ENCODE results near the gene DLGAP4. TPM values are rescaled to one million over a fixed set of nuclear protein-coding genes. Genes with fewer than 3 reads are reported as not detected.

DLGAP4 gene
- total RNA-seq, 1 experiment from 2014 or later: 59.9 TPM

DNA sequence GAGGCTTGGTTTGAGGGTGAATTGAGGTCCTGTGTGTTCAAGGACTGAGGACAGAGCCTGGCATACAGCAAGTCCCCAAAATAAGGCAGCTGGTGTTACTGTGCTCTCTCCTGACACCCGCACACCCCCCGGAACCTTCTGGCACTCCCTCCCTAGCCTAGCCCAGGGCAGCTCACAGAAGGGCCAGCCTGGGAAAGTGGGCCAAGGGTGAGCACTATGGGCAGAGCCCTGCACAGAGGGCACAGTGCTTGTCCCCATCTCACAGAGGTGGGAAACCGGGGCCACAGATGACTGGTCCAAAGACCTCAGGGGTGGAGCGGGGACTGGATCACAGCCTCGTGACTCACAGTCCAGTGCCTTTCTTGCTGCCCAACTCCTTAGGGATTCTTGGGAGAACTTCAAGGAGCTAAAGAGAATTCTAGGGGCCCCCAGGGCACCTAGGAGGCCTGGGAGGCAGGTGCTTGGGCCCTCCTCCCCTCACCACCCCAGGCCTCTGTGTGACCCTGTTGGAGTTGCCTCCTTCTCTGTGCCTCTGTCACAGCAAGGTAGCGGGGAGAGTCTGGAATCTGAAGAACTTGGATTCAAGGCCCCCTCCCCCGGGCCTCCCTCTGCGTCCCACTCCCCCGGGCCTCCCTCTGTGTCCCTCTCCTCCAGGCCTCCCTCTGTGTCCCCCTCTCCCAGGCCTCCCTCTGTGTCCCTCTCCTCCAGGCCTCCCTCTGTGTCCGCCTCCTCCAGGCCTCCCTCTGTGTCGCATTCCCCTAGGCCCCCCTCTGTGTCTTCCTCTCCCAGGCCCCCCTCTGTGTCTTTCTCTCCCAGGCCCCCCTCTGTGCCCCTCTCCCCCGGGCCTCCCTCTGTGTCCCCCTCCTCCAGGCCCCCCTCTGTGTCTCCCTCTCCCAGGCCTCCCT, 13.5 kb downstream of the DLGAP4 start:
- Histone ChIP-seq H3K4me1 (ENCODE audit: insufficient read depth, low read length, poor library complexity, severe bottlenecking) (peaks cover 16% of the 10 kb centered on the region), H3K27me3 (replicated peaks; ENCODE audit: insufficient read depth, low read depth, low read length, poor library complexity) (no peaks in the 10 kb centered on the region), H3K9me3 (ENCODE audit: low read depth, low read length, poor library complexity, severe bottlenecking) (peaks cover under 1% of the 10 kb centered on the region), H3K4me3 (ENCODE audit: low read depth, low read length, poor library complexity, severe bottlenecking) (no peak overlapping the region), H3K36me3 (ENCODE audit: insufficient read depth, low read length, poor library complexity, severe bottlenecking) (no peaks in the 10 kb centered on the region), H3K27ac (ENCODE audit: low read depth, low read length, poor library complexity, severe bottlenecking) (peak overlapping the region; percentile 75)
- DNase-seq (ENCODE audit: low spot score): peak; percentile 34
- intact Hi-C loops (cut with micrococcal nuclease; ENCODE audit: unreplicated experiment): no loop called here
- ChIA-PET POLR2A (ENCODE audit: low non-redundant PET) (interaction anchor here (0.5 to 0.6 kb wide), 2 partner anchors 35 to 52 kb away, joined by 4 to 6 read pairs; no protein-coding TSS in a partner anchor), CTCF (no interaction called here)
- TF ChIP-seq, protein P1, sequence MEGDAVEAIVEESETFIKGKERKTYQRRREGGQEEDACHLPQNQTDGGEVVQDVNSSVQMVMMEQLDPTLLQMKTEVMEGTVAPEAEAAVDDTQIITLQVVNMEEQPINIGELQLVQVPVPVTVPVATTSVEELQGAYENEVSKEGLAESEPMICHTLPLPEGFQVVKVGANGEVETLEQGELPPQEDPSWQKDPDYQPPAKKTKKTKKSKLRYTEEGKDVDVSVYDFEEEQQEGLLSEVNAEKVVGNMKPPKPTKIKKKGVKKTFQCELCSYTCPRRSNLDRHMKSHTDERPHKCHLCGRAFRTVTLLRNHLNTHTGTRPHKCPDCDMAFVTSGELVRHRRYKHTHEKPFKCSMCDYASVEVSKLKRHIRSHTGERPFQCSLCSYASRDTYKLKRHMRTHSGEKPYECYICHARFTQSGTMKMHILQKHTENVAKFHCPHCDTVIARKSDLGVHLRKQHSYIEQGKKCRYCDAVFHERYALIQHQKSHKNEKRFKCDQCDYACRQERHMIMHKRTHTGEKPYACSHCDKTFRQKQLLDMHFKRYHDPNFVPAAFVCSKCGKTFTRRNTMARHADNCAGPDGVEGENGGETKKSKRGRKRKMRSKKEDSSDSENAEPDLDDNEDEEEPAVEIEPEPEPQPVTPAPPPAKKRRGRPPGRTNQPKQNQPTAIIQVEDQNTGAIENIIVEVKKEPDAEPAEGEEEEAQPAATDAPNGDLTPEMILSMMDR (conservative IDR thresholded peaks at IDR 0.05; ENCODE audit: low read depth, low read length): no peak
- TF ChIP-seq EZH2 (IDR thresholded peaks at IDR 0.05; ENCODE audit: borderline replicate concordance, low read depth, low read length, poor library complexity, severe bottlenecking): no peak
- no TSS peak for BruUV-seq (replicated peaks)

DNA sequence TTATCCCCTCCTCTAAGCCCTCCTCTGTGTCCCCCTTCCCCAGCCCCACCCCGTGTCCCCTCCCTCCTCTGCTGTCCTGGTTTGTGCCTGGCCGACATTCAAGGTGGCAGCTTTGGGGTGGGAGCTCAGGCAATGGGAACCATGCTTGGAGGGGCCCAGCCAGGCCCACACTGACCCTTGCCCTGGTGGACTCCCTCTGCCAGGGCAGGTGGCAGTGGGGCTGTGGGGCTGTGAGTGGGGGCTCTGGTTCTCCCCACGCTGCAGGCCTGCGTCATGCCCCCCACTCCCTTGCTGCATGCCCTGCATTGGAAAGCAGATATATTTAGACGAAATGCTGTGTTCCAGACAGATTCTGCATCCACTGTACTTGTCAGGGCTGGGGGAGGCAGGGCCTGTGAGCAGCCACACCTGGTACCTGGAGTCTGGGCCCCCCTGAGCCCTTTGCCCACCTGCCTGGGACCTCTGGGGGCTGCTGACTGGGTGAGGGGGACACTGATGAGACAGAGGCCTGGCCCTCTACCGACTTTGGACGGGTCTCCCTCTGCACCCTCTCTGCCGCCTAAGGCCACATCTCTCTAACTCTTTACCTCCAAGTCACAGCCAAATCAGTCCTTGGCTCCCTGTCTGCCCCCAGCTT, 14.2 kb downstream of the DLGAP4 start:
- peak overlapping the region; percentile 54 for H3K27ac ChIP-seq (ENCODE audit: low read depth, low read length, poor library complexity, severe bottlenecking)
- intact Hi-C loops (cut with micrococcal nuclease; ENCODE audit: unreplicated experiment): no loop called here
- no peak for TF ChIP-seq EZH2 (IDR thresholded peaks at IDR 0.05; ENCODE audit: borderline replicate concordance, low read depth, low read length, poor library complexity, severe bottlenecking)
- TF ChIP-seq, protein P1 (conservative IDR thresholded peaks at IDR 0.05; ENCODE audit: low read depth, low read length): no peak
- H3K9me3 ChIP-seq (ENCODE audit: low read depth, low read length, poor library complexity, severe bottlenecking): peaks cover 4% of the 10 kb centered on the region
- no TSS peak for BruUV-seq (replicated peaks)
- no peaks in the 10 kb centered on the region for H3K27me3 ChIP-seq (replicated peaks; ENCODE audit: insufficient read depth, low read depth, low read length, poor library complexity)
- H3K4me1 ChIP-seq (ENCODE audit: insufficient read depth, low read length, poor library complexity, severe bottlenecking): peaks cover 16% of the 10 kb centered on the region
- no peaks in the 10 kb centered on the region for H3K36me3 ChIP-seq (ENCODE audit: insufficient read depth, low read length, poor library complexity, severe bottlenecking)
- no peak overlapping the region for H3K4me3 ChIP-seq (ENCODE audit: low read depth, low read length, poor library complexity, severe bottlenecking)
- ChIA-PET POLR2A (ENCODE audit: low non-redundant PET) (interaction anchor here (0.6 kb wide), 1 partner anchor 52 kb away, joined by 6 read pairs; no protein-coding TSS in a partner anchor), CTCF (no interaction called here)
- no peak for DNase-seq (ENCODE audit: low spot score)

DNA sequence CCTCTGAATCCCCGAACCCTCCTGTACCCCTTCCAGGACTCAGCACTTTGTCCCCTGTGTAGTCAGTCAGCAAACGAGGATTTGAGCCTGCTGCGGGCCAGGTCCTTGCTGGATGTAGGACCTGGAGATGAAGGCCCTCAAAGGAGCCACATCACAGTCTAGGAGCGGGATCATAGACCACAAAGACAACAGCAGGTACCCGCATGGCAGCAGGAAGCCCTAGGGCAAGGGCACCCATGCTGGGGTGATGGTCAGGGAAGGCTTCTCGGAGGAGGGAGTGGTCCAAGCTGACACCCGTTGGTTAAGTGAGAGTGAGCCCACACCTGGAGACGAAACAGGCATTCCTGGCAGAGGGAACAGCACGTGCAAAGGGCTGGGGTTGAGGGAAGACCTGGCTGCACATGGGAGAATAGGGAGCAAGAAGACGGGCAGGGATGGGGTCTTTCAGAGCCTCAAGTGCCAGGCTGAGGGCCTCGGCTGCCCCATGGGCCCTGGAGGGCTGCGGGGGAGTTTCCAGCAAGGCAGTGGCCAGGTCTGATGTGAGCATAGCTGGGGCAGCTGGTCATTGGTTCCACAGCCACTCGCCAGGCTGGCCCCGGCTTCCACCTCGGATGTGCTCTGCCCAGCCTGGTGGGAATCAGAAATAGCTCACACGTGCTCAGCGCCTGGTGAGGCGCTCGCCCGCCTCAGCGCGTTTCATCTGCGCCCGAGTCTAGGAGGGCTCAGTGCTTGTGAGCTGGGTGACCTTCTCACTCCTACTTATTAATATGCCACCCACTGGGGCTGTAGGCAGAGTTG, 15.0 kb downstream of the DLGAP4 start:
- no TSS peak for BruUV-seq (replicated peaks)
- H3K4me3 ChIP-seq (ENCODE audit: low read depth, low read length, poor library complexity, severe bottlenecking): no peak overlapping the region
- POLR2A ChIA-PET (ENCODE audit: low non-redundant PET): no interaction called here
- CTCF ChIA-PET: no interaction called here
- H3K27ac ChIP-seq (ENCODE audit: low read depth, low read length, poor library complexity, severe bottlenecking): peak overlapping the region; percentile 54
- H3K9me3 ChIP-seq (ENCODE audit: low read depth, low read length, poor library complexity, severe bottlenecking): peaks cover 4% of the 10 kb centered on the region
- H3K4me1 ChIP-seq (ENCODE audit: insufficient read depth, low read length, poor library complexity, severe bottlenecking): peaks cover 16% of the 10 kb centered on the region
- TF ChIP-seq, protein P1 (conservative IDR thresholded peaks at IDR 0.05; ENCODE audit: low read depth, low read length): no peak
- no peak for TF ChIP-seq EZH2 (IDR thresholded peaks at IDR 0.05; ENCODE audit: borderline replicate concordance, low read depth, low read length, poor library complexity, severe bottlenecking)
- intact Hi-C loops (cut with micrococcal nuclease; ENCODE audit: unreplicated experiment): no loop called here
- DNase-seq (ENCODE audit: low spot score): no peak
- H3K36me3 ChIP-seq (ENCODE audit: insufficient read depth, low read length, poor library complexity, severe bottlenecking): no peaks in the 10 kb centered on the region
- no peaks in the 10 kb centered on the region for H3K27me3 ChIP-seq (replicated peaks; ENCODE audit: insufficient read depth, low read depth, low read length, poor library complexity)

Data from A673 (cell line).